Measurements from ENCODE around the gene JAM2.

- no peak for TF ChIP-seq CTCF (IDR thresholded peaks at IDR 0.05; ENCODE audit: poor library complexity, severe bottlenecking)
- no peak for TF ChIP-seq EP300 (conservative IDR thresholded peaks at IDR 0.05; ENCODE audit: poor library complexity, severe bottlenecking)
Measured at GRCh38 chr21:25742900-25743299, 103.8 kb downstream of the JAM2 start.
